SKM-1 (cell line): Measurements from ENCODE around the gene ETNPPL.
"Not testable (repeated sequence)": the region's sequence is repeated elsewhere in the genome, so short reads cannot be mapped to it uniquely, and the experiment has no call there.

Source experiments
- DNase-seq: peaks from one replicate; lab custom pipeline; 2025; ENCODE audit not compliant: unreplicated experiment; lab: John Stamatoyannopoulos, UW

ETNPPL gene

DNA sequence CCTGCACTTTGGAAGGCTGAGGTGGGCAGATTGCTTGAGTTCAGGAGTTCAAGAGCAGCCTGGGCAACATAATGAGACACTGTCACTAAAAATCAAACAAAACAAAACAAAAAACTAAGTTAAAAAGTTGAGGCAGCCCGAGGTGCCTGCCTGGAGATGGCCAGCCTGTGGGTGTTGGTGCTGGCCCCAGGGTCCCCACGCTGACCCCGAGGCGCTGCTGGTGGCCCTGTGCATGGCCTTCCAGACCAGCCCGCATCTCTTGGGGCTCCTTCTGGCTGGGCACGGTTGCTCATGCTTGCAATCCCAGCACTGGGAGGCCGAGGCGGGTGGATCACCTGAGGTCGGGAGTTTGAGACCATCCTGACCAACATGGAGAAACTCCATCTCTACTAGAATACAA, 4.4 kb downstream of the ETNPPL start:
- no peak for DNase-seq

DNA sequence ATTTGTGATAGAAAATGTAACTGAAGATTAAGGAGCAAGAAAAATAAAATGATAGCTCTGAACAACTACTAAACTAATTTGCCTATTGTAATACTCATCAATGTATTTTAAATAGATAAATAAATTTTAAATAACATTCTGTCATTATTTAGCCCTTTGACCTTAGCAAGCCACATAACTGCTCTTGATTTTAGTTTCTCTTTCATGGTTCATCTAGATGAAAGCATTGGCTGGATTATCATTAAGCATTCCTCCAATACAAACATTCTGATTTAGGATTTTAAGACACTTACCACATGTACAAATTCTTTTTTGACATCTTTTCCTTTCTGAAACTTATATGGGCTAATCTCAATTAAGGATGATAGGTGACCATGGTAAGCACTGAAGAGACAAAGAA, 8.5 kb downstream of the ETNPPL start:
- no peak for DNase-seq

DNA sequence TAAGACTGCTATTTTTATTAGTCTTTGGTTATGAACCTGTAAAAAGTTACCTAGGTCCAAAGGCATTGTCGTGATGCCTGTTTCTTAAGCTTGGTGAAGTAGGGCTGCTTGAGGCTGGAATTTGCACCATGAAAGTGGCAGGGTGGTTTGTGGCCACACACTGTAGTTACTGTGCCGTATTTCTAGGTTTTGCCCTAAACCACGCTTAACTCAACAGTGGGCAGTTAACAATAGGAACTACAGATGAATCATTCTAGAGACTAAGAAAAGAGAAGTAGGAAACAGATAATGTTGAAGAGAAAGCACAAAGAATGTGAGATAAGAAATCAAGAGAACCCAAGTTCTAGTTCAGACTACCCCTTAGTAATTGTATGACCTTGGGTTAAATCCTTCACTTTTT, 11.5 kb downstream of the ETNPPL start:
- peak; percentile 8 for DNase-seq

DNA sequence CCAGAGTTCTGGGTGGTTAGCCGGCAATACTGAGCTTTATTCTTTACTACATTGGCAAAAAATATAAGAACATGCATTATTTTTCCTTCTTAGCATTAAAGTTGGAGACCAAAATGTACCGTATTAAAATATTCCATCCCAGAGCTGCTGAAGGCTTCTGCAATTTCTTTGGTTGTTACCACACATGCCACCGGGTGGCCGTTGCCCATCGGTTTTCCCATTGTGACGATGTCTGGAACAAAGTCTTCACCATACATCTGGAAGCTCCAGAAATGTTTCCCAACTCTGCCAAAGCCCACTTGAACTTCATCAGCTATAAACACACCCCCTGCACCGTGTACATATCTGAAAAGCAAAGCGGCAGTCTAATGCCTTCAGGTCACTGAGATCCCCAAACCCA, 13.7 kb downstream of the ETNPPL start:
- no peak for DNase-seq

- no peak for DNase-seq
Observed at GRCh38 chr4:108746511-108746910, 16.3 kb downstream of the ETNPPL start.

- DNase-seq = no peak
Observed at GRCh38 chr4:108744307-108744706, 18.5 kb downstream of the ETNPPL start.

DNA sequence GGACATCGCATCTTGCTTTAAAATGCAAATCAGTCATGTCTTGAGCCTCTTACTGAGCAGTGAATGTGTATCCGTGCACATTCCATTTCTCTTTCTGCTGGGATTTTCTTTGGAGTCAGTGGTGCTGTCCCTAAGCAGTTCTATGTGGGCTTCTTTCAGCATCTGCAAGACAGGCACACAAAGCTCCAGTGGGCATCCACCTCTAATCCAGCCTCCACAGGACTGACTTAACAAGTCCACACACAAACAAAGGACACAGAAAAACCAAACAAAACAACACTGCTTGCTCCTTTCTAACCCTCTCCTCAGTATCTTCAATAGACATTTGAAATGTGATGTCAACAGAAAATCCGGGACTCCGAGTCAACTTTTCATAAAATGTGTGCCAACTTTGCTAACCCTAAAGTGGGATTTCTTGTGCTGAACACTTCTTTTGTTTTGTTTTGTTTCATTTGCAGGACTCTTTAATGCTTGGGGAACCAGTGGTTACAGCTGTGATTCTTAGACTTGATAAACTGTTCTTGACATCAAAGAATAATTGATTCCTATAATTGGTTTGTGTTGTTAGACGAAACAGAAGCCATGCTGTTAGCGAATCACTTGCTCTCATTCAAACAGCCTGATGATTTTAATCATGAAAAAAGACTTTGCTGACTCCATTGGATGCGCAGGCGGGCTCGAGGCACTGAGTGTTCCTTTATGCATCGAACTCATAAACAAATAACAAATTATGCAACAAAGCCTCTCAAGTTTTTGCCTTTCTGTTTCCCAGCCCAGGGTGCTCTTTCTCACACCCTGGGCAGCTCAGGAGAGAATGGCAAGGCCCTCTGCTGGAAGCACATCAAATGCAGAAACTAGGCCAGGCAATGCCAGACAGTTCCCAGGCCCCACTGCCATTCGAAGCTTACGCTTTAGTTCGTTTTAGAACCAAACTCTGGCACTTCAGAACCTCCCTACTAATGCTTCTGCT, 20.1 kb downstream of the ETNPPL start:
- no peak for DNase-seq

DNA sequence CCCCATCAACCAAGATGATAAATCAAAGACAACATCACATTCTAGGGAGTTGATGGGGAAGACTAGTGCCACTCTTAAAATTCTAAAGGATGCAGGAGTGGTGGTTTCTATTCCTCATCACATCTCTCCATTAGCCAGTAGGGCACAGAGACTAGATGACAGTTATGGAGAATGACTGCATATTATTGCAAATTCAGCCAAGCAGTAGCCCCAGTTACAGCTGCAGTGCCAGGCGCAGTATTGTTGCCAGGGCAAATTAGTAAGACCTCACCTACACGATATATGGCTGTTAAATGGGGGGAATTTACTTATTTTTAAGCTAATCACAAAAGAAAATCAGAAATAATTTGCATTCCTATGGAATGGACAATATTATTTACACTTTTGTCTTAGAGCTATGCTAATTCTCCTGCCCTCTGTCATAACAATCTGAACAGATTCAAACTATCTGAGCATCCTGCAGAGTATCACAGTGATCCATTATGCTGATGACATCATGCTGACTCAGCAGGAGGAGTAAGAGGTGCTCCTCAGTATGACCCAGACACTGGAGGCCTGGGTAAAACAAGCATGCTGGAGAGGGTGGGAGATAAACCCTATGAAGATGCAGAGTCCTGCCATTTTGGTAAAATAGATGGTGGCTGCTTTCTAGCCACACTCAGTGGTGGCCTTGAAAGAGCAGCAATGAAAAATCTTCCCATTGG, 24.7 kb downstream of the ETNPPL start:
- DNase-seq = no peak

- no peak for DNase-seq
Observed at GRCh38 chr4:108731006-108731405, 31.8 kb downstream of the ETNPPL start.

DNA sequence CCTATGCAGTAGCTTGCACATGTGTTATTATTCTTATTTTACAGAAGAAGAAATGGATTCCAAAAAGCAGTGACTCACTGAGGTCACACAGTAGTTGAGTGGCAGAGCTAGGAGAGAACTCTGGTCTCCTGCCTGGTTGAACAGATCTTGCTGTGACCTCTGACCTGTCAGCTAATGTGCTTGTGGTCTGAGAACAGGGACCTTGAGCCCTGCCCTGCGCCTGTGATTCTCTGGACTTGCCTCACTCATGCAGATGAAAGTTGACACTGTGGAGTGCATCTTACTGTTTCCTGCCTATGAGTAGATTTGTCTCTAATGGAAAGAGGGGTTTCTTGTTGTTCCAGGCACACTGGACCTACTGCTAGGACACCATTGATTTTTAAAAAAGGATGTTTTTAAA, 32.3 kb downstream of the ETNPPL start:
- DNase-seq = no peak

DNA sequence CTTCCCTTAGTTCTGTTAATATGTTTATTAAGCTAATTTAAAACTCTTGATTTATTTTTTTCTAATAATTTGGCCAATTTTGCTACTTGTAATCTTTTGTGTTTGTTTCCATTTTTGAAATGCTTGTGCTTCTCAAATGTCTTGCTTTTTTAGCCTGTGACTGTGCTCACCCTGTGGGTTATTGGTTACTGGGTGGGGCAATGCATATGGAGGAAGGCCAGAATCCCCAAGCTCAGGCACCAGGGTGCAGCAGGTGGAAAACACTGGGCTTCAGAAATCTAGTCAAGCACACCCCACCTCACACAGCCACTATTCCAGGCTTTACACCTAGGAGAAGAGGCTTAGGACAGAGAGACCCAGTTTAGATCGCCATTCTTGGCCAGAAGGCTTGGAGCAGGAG, 33.1 kb downstream of the ETNPPL start:
- DNase-seq = no peak

DNA sequence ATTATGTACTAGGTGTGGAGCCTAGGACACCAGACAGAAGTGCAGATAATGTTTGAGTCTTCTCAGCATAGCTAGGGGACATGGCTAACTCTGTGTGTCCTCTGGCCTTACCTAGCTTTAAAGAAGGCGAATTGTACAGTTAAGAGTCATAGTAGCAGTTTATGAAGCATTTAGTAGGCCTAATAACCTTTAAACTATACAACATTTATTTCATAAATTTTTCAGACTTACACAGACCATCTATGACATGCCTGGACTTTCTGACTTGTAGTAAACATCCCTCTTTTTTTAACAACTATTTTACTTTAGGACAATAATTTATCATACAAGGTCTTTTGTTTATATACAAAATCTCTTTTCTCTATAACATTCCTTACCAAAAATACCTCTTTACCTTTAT, 37.4 kb downstream of the ETNPPL start:
- no peak for DNase-seq

DNA sequence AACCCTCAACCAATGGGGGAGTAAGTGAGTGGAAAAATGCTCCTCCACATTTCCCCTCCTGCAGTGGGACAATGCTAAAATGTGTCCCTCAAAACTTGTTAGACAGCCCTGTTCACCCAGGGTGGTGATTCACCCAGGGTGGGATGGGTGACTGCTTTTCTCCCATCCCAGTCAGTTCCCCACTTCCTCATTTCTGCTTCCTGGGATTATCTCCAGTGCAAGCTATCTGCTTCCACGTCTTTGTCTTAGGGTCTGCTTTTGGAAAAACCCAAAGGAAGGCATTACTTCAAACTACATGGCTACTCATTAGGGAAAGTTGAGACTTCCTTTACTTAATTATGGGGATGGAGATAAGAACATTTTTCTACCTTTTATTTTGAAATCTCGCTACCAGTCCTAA, 45.5 kb downstream of the ETNPPL start:
- DNase-seq = no peak

DNA sequence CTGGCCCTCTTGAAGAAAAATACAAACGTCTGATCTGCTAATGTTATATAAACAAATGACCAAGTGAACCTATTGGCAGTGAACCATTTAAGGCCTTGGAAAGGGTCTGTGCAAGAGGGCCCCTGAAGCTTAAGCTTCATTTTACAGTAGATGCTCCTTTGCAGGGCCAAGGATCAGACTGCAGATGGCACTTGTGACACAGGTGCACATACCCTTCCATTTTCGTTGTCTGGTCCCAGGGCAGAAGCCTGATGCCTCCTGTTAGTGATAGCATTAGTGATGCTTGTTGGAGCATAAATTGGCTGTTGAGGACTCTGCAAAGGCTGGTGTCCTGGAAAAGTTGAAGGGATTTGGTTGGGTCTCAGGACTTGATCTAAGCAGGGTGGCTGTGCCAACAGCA, 46.5 kb downstream of the ETNPPL start:
- no peak for DNase-seq

DNA sequence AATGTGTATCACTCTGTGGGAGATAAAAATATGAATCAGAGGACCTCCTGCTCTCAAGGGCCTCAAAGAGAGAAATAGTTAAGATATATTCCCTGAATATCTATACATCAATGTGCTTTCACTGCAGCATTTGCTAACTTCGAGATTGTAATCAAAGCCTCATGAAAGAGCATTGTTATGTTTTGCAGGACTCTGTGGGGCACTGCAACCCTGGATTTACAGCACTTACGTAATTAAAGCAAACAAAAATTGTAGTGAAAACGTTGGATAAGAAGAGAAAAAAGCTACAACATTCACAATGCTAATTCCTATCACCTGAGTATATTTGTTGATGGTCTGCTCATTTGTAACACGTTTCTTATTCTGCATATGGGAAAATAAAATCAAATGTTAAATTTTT, 48.0 kb downstream of the ETNPPL start:
- DNase-seq = no peak

DNA sequence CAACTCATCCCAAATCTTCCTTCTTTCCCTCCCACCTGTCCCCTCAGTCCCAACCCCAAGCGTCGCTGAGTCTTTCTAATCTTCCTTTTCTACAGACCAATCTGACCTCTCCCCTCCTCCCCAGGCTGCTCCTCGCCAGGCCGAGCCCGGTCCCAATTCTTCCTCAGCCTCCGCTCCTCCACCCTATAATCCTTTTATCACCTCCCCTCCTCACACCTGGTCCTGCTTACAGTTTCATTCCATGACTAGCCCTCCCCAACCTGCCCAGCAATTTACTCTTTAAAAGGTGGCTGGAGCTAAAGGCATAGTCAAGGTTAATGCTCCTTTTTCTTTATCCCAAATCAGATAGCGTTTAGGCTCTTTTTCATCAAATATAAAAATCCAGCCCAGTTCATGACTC, 52.3 kb downstream of the ETNPPL start:
- DNase-seq = not testable (repeated sequence)

GRCh38 chr4:108709722-108710121, 53.1 kb downstream of the ETNPPL start:
- DNase-seq = no peak

DNA sequence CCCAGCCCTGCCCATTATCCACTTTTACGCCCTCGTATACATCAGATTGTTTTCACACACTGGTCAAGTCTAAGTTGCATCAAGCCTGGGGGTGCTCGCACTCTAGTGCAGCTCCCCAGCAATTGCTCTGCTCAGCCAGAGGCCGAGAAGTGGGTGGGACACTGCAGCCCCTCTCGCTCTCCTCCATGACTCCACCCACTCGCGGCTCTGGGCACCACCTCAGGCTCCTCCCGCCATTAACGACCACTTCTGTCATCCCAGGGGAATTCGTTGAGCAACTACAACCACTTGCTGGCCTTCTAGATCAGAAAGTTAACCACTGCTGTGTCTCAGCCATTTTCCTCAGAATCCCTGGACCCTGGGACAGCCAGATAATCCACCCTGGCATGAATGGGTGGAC, 53.6 kb downstream of the ETNPPL start:
- DNase-seq = no peak

DNA sequence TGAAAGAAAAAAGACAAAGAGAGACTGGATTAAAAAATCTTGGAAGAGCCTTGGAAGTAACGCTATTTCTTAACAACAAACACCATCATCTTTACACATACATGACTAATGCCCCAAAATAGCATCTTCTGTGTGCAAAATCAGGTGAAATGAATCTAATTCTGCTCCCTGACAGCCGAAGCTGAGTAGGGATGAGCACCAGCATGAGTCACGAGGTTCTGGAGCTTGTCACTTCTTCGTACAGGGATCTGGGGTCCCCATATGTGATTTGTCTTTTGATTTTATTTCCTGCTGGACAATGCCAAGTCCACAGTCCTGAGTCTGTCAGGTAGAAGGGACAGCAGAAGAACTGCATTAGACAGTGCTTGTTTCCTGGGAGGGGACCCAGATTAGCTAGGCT, 56.6 kb downstream of the ETNPPL start:
- DNase-seq = no peak

DNA sequence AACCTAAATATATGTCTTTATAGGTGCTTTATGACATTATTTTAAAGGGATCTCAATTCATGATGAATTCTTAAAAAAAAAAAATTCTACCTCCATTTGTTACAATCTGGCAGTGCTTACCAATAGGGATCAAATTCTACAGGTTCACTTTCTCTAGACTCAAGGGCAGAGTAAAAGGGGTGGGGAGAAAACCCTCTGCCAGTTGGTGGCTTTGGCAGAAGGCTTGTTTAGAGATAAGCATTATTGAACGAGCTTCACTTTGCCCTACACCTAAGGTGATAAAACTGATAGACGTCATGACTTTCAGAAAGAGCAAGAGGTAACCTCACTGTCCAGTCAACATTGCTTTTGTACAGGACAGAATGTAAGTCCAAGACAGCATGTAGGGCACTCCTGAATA, 58.9 kb downstream of the ETNPPL start:
- no peak for DNase-seq

GRCh38 chr4:108703370-108703769, 59.5 kb downstream of the ETNPPL start:
- no peak for DNase-seq

DNA sequence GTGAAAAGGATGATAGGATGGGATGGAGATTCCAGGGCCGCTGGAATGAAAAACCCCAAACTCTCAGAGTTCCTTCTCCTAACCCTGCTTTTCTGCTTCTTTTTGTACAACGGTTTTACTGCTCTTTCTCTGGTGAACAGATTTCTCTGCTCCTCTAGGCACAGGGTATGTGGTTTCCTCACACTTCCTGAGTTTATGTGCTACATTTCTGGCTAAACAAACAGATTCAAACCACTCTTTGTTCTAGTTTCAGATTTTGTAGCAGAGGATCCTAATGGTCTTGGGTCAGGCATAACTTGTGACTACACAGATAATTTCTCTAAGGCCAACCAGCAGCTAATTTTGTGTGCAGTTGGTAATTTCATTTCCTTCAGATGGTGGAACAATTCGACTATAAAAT, 59.9 kb downstream of the ETNPPL start:
- DNase-seq = no peak
